ENCODE results near the gene TRERF1. TPM values are rescaled to one million over a fixed set of nuclear protein-coding genes. Genes with fewer than 3 reads are reported as not detected.

Gene TRERF1
- polyA plus RNA-seq, 1 donor (not counting 4 experiments of a cell fraction or from before 2014, with no cell fraction given), result 4.8 TPM

- FAIRE-seq (no peak), DNase-seq (ENCODE audit: low read depth, low spot score) (no peak)
- dilution Hi-C loops (cut with MboI; ENCODE audit: extremely low pct_ligation_motif_present, low sequenced_read_pairs), result no loop called here
- H4K20me1 ChIP-seq (ENCODE audit: control insufficient read depth, extremely low read depth, insufficient read depth, low read length), result no peaks in the 10 kb centered on the region
- H3K4me1 ChIP-seq (ENCODE audit: control insufficient read depth, extremely low read depth, insufficient read depth, low read length), result peaks cover 29% of the 10 kb centered on the region
- TF ChIP-seq CTCF (optimal IDR thresholded peaks at IDR 0.05 in 1 of 3, IDR thresholded peaks at IDR 0.05 in 1 of 3, conservative IDR thresholded peaks at IDR 0.05 in 1 of 3; ENCODE audit: extremely low read depth in 1 of 3, insufficient read depth in 2 of 3, low read length in 3 of 3) (no peak), EZH2 (IDR thresholded peaks at IDR 0.05; ENCODE audit: low read length) (no peak)
- no peak overlapping the region for H3K4me2 ChIP-seq (ENCODE audit: control insufficient read depth, extremely low read depth, insufficient read depth, low read depth, low read length)
- H3K9ac ChIP-seq (ENCODE audit: control insufficient read depth, extremely low read depth, insufficient read depth, low read length), result no peak overlapping the region
- no peak overlapping the region for H3K27ac ChIP-seq (ENCODE audit: control insufficient read depth, insufficient read depth, low read length)
- H3K36me3 ChIP-seq (ENCODE audit: control insufficient read depth in 2 of 2, extremely low read depth in 1 of 2, insufficient read depth in 2 of 2, low read length in 2 of 2), result peaks cover 2 to 7% of the 10 kb centered on the region in 2 experiments
- no peaks in the 10 kb centered on the region for H3K27me3 ChIP-seq (ENCODE audit: control insufficient read depth, extremely low read depth, insufficient read depth, low read length)
- H3K9me3 ChIP-seq (ENCODE audit: control insufficient read depth, low read depth, low read length), result no peaks in the 10 kb centered on the region
- no peak overlapping the region for H2AFZ ChIP-seq (ENCODE audit: control insufficient read depth, low read length)
- H3K4me3 ChIP-seq (ENCODE audit: control insufficient read depth in 2 of 3, extremely low read depth in 1 of 3, insufficient read depth in 2 of 3, low read depth in 1 of 3, low read length in 3 of 3), result no peak overlapping the region
- H3K9me1 ChIP-seq (ENCODE audit: control insufficient read depth, extremely low read depth, insufficient read depth, low read length), result no peaks in the 10 kb centered on the region
- no peaks in the 10 kb centered on the region for H3K79me2 ChIP-seq (ENCODE audit: control insufficient read depth, insufficient read depth, low read length)
Observed at GRCh38 chr6:42236682-42237473, 214.8 kb downstream of the TRERF1 start.

GRCh38 chr6:42236030-42236429 is 215.7 kb downstream of the TRERF1 start:
- Histone ChIP-seq H4K20me1 (ENCODE audit: control insufficient read depth, extremely low read depth, insufficient read depth, low read length) (no peaks in the 10 kb centered on the region), H3K4me1 (ENCODE audit: control insufficient read depth, extremely low read depth, insufficient read depth, low read length) (peaks cover 29% of the 10 kb centered on the region), H3K27me3 (ENCODE audit: control insufficient read depth, extremely low read depth, insufficient read depth, low read length) (no peaks in the 10 kb centered on the region), H3K4me3 (ENCODE audit: control insufficient read depth in 2 of 3, extremely low read depth in 1 of 3, insufficient read depth in 2 of 3, low read depth in 1 of 3, low read length in 3 of 3) (no peak overlapping the region), H3K9me1 (ENCODE audit: control insufficient read depth, extremely low read depth, insufficient read depth, low read length) (no peaks in the 10 kb centered on the region), H3K79me2 (ENCODE audit: control insufficient read depth, insufficient read depth, low read length) (no peaks in the 10 kb centered on the region), H3K36me3 (ENCODE audit: control insufficient read depth in 2 of 2, extremely low read depth in 1 of 2, insufficient read depth in 2 of 2, low read length in 2 of 2) (peaks cover 2 to 5% of the 10 kb centered on the region in 2 experiments), H2AFZ (ENCODE audit: control insufficient read depth, low read length) (no peak overlapping the region), H3K9me3 (ENCODE audit: control insufficient read depth, low read depth, low read length) (no peaks in the 10 kb centered on the region), H3K27ac (ENCODE audit: control insufficient read depth, insufficient read depth, low read length) (no peak overlapping the region), H3K9ac (ENCODE audit: control insufficient read depth, extremely low read depth, insufficient read depth, low read length) (no peak overlapping the region), H3K4me2 (ENCODE audit: control insufficient read depth, extremely low read depth, insufficient read depth, low read depth, low read length) (no peak overlapping the region)
- no peak for DNase-seq (ENCODE audit: low read depth, low spot score)
- no peak for FAIRE-seq
- dilution Hi-C loops (cut with MboI; ENCODE audit: extremely low pct_ligation_motif_present, low sequenced_read_pairs), result no loop called here
- TF ChIP-seq CTCF (optimal IDR thresholded peaks at IDR 0.05 in 1 of 3, IDR thresholded peaks at IDR 0.05 in 1 of 3, conservative IDR thresholded peaks at IDR 0.05 in 1 of 3; ENCODE audit: extremely low read depth in 1 of 3, insufficient read depth in 2 of 3, low read length in 3 of 3) (no peak), EZH2 (IDR thresholded peaks at IDR 0.05; ENCODE audit: low read length) (no peak)

All from keratinocyte (primary cell).